Mesenchymal stem cell (in vitro differentiated cells and primary cell): ENCODE measurements around the gene SNX20.

ENCODE experiments used
- DNase-seq: peaks from one replicate; pipeline ENCODE4 v3.0.0-alpha.2; 2013
- H2AFZ ChIP-seq: one replicate; pipeline ENCODE4 v1.6.1; 2013; ENCODE audit warnings: low read depth, mild to moderate bottlenecking, control low read depth, inconsistent platforms, low read length, moderate library complexity
- H2AK5ac ChIP-seq: 2 replicates; pipeline ENCODE4 v1.6.1; 2013; ENCODE audit warnings: low read length, moderate library complexity, mild to moderate bottlenecking, inconsistent platforms; ENCODE audit not compliant: severe bottlenecking
- H2BK120ac ChIP-seq: one replicate; pipeline ENCODE4 v1.6.1; 2013; ENCODE audit warnings: low read depth, mild to moderate bottlenecking, inconsistent platforms, low read length, moderate library complexity
- H2BK12ac ChIP-seq, 2 experiments: one replicate each; pipeline ENCODE4 v1.6.1; 2013; ENCODE audit warnings: inconsistent platforms in 2 of 2, low read length in 2 of 2, mild to moderate bottlenecking in 2 of 2, moderate library complexity in 2 of 2, control low read depth in 1 of 2
- H2BK15ac ChIP-seq: one replicate; pipeline ENCODE4 v1.6.1; 2013; ENCODE audit warnings: mild to moderate bottlenecking, low read depth, inconsistent platforms; ENCODE audit not compliant: poor library complexity, severe bottlenecking
- H2BK5ac ChIP-seq: 2 replicates; pipeline ENCODE4 v1.6.1; 2013; ENCODE audit warnings: low read depth, mild to moderate bottlenecking, low read length, control low read depth, inconsistent platforms; ENCODE audit not compliant: poor library complexity, severe bottlenecking
- H3K14ac ChIP-seq, 2 experiments: one replicate each; pipeline ENCODE4 v1.6.1; 2013; ENCODE audit warnings: inconsistent platforms in 2 of 2, low read length in 2 of 2, control low read depth in 1 of 2, mild to moderate bottlenecking in 1 of 2, moderate library complexity in 1 of 2
- H3K18ac ChIP-seq, 2 experiments: one replicate each; pipeline ENCODE4 v1.6.1; 2013; ENCODE audit warnings: inconsistent platforms in 2 of 2, low read length in 2 of 2, control low read depth in 1 of 2, low read depth in 1 of 2, mild to moderate bottlenecking in 1 of 2
- H3K23ac ChIP-seq, 2 experiments: one replicate each; pipeline ENCODE4 v1.6.1; 2013; ENCODE audit warnings: inconsistent platforms in 2 of 2, low read length in 2 of 2, mild to moderate bottlenecking in 2 of 2, moderate library complexity in 2 of 2, control low read depth in 1 of 2
- H3K27ac ChIP-seq: 2 replicates; pipeline ENCODE4 v1.5.1; 2013; ENCODE audit warnings: mild to moderate bottlenecking, moderate library complexity, low read length, control low read depth, inconsistent platforms; ENCODE audit not compliant: poor library complexity, severe bottlenecking
- H3K27me3 ChIP-seq, 2 experiments: 2 replicates each; pipeline versions ENCODE4 v1.6.1 to v1.7.0; 2013; ENCODE audit warnings: low read length in 2 of 2, mild to moderate bottlenecking in 2 of 2, moderate library complexity in 2 of 2, control low read depth in 1 of 2, inconsistent platforms in 1 of 2; ENCODE audit not compliant: control insufficient read depth in 1 of 2, insufficient read depth in 1 of 2
- H3K36me3 ChIP-seq, 2 experiments: 2 replicates each; pipeline versions ENCODE4 v1.6.1 to v1.7.0; 2013; ENCODE audit warnings: low read length in 2 of 2, control low read depth in 1 of 2, inconsistent platforms in 1 of 2, low read depth in 1 of 2, mild to moderate bottlenecking in 1 of 2; ENCODE audit not compliant: insufficient read depth in 2 of 2, control insufficient read depth in 1 of 2
- H3K4ac ChIP-seq, 2 experiments: one replicate each; pipeline ENCODE4 v1.6.1; 2013; ENCODE audit warnings: inconsistent platforms in 2 of 2, low read length in 2 of 2, mild to moderate bottlenecking in 2 of 2, moderate library complexity in 2 of 2, control low read depth in 1 of 2, low read depth in 1 of 2
- H3K4me1 ChIP-seq: 2 replicates; pipeline ENCODE4 v1.6.1; 2013; ENCODE audit warnings: low read depth, low read length, control low read depth; ENCODE audit not compliant: control insufficient read depth, insufficient read depth
- H3K4me2 ChIP-seq: 2 replicates; pipeline ENCODE4 v1.6.1; 2013; ENCODE audit warnings: low read length, mild to moderate bottlenecking, inconsistent platforms; ENCODE audit not compliant: poor library complexity, severe bottlenecking
- H3K4me3 ChIP-seq, 2 experiments: 2 replicates each; pipeline versions ENCODE4 v1.5.1 to v1.7.0; 2013; ENCODE audit warnings: low read length in 2 of 2, mild to moderate bottlenecking in 2 of 2, control low read depth in 1 of 2, low read depth in 1 of 2; ENCODE audit not compliant: insufficient read depth in 1 of 2
- H3K79me1 ChIP-seq: replicated peaks from 2 replicates; pipeline ENCODE4 v1.6.1; 2013; ENCODE audit warnings: mild to moderate bottlenecking, control low read depth, low read length, inconsistent platforms; ENCODE audit not compliant: poor library complexity, severe bottlenecking
- H3K9ac ChIP-seq: 2 replicates; pipeline ENCODE4 v1.7.0; 2013; ENCODE audit warnings: mild to moderate bottlenecking, low read length, moderate library complexity
- H3K9me3 ChIP-seq: 2 replicates; pipeline ENCODE4 v1.7.0; 2013; ENCODE audit warnings: mild to moderate bottlenecking, low read length; ENCODE audit not compliant: control insufficient read depth
- H4K8ac ChIP-seq: one replicate; pipeline ENCODE4 v1.6.1; 2013; ENCODE audit warnings: inconsistent platforms, mild to moderate bottlenecking, low read length, moderate library complexity
- H4K91ac ChIP-seq: one replicate; pipeline ENCODE4 v1.6.1; 2013; ENCODE audit warnings: mild to moderate bottlenecking, low read length, inconsistent platforms
- WGBS: methylation state at CpG from one replicate; pipeline ENCODE4 v1.1.7; 2013; ENCODE audit warnings: mixed read lengths; 5-methylcytosine and 5-hydroxymethylcytosine counted together

SNX20 gene

GRCh38 chr16:50674831-50675230 is 6.3 kb downstream of the SNX20 start:
- no peak overlapping the region for H4K8ac ChIP-seq
- no peak overlapping the region for H3K18ac ChIP-seq
- H3K4me2 ChIP-seq: no peak overlapping the region
- no peak overlapping the region for H2BK15ac ChIP-seq
- no peak overlapping the region for H2AFZ ChIP-seq
- H3K36me3 ChIP-seq: no peaks in the 10 kb centered on the region
- H3K79me1 ChIP-seq: no peaks in the 10 kb centered on the region
- H3K4ac ChIP-seq: no peak overlapping the region
- H2BK120ac ChIP-seq: no peak overlapping the region
- H2BK5ac ChIP-seq: no peak overlapping the region
- H3K4me3 ChIP-seq: no peak overlapping the region
- H2BK12ac ChIP-seq: no peak overlapping the region
- 95% methylated on average over 4 of the region's 4 CpGs for WGBS
- H2AK5ac ChIP-seq: no peak overlapping the region
- no peak overlapping the region for H3K27ac ChIP-seq
- no peak overlapping the region for H3K9ac ChIP-seq
- H3K4me1 ChIP-seq: no peaks in the 10 kb centered on the region
- DNase-seq: no peak
- no peak overlapping the region for H3K23ac ChIP-seq
- H3K9me3 ChIP-seq: peaks cover 24% of the 10 kb centered on the region
- peaks cover 0 to 21% of the 10 kb centered on the region in 2 experiments for H3K27me3 ChIP-seq
- no peak overlapping the region for H3K14ac ChIP-seq
- H4K91ac ChIP-seq: no peak overlapping the region

- Histone ChIP-seq H4K8ac (no peak overlapping the region), H2AFZ (no peak overlapping the region), H3K79me1 (no peaks in the 10 kb centered on the region), H4K91ac (no peak overlapping the region), H3K27ac (no peak overlapping the region), H3K4me2 (no peak overlapping the region), H3K18ac (no peak overlapping the region), H3K4me3 (no peak overlapping the region), H3K14ac (no peak overlapping the region), H3K4me1 (no peaks in the 10 kb centered on the region), H3K36me3 (no peaks in the 10 kb centered on the region), H2BK12ac (no peak overlapping the region), H3K9ac (no peak overlapping the region), H2BK120ac (no peak overlapping the region), H2AK5ac (no peak overlapping the region), H2BK15ac (no peak overlapping the region), H3K9me3 (peaks cover 24% of the 10 kb centered on the region), H3K23ac (no peak overlapping the region), H3K4ac (no peak overlapping the region), H2BK5ac (no peak overlapping the region), H3K27me3 (peaks cover 0 to 21% of the 10 kb centered on the region in 2 experiments)
- 87% methylated on average over 66 of the region's 70 CpGs for WGBS
- no peak for DNase-seq
Observed at GRCh38 chr16:50673496-50674275, 7.4 kb downstream of the SNX20 start.

DNA sequence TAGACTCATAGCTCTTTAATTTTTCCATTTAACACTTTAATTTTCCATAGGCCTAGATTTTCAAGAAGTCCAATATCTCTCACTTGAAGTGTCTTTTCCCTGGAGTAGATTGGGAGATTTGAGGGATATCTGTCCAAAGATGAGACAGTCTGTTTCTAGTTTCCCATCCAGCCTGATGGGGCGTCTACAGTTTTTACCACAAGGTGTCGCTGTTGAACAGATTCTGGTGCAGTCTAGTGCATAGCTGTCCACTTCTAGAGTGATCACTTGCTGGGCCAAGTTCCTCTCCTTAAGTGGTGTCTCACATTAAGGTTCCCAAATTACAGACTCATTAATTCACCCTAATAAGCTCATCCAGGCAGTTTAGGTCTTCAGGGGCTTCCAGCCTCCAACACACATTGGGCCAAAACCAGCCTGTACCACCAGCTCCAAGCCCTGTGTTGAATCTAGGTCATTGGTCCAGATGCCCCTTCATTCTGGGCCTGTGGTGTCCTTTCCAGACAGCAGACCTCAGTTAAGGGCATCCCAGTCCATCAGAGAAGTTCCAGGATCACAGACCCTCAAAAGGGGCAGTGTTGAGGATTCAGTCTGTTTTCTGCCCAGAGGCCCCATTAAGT is 9.4 kb downstream of the SNX20 start:
- Histone ChIP-seq H3K79me1 (no peaks in the 10 kb centered on the region), H3K27ac (no peak overlapping the region), H3K4me2 (no peak overlapping the region), H3K9ac (no peak overlapping the region), H3K18ac (no peak overlapping the region), H2BK120ac (no peak overlapping the region), H2BK15ac (no peak overlapping the region), H2BK5ac (no peak overlapping the region), H4K91ac (no peak overlapping the region), H2AK5ac (no peak overlapping the region), H2AFZ (no peak overlapping the region), H3K27me3 (peaks cover 0 to 20% of the 10 kb centered on the region in 2 experiments), H3K9me3 (peaks cover 24% of the 10 kb centered on the region), H4K8ac (no peak overlapping the region), H3K23ac (no peak overlapping the region), H3K4ac (no peak overlapping the region), H2BK12ac (no peak overlapping the region), H3K4me1 (no peaks in the 10 kb centered on the region), H3K14ac (no peak overlapping the region), H3K4me3 (no peak overlapping the region), H3K36me3 (no peaks in the 10 kb centered on the region)
- 56% methylated on average over 2 of the region's 2 CpGs for WGBS
- peak; percentile 13 for DNase-seq

DNA sequence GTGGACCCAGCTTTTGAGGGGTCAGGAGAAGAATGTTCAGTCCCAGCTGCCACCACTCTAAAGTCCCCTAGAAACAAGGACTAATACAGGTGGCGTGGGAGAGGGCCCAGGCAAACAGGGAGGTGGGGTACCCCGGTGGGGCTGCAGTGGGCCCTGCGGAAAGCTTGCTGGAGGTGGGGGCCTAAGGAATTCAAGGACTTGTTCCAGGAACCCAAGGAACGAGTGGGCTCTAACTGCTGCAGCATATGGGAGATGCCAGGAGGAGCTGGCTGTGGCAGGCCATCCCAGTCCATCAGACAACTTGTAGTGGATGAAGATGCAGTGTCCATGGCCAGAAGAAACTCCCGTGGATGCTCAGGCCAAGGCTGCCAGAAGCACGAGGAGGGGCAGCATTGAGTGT is 10.6 kb downstream of the SNX20 start:
- no peak overlapping the region for H3K4me2 ChIP-seq
- no peak overlapping the region for H2BK120ac ChIP-seq
- H3K27ac ChIP-seq: no peak overlapping the region
- no peak overlapping the region for H3K4ac ChIP-seq
- no peak overlapping the region for H2AFZ ChIP-seq
- no peaks in the 10 kb centered on the region for H3K79me1 ChIP-seq
- no peak overlapping the region for H3K4me3 ChIP-seq
- H3K23ac ChIP-seq: no peak overlapping the region
- H4K8ac ChIP-seq: no peak overlapping the region
- H3K9me3 ChIP-seq: peaks cover 24% of the 10 kb centered on the region
- no peak for DNase-seq
- H3K9ac ChIP-seq: no peak overlapping the region
- H3K27me3 ChIP-seq: peaks cover 0 to 7% of the 10 kb centered on the region in 2 experiments
- H3K14ac ChIP-seq: no peak overlapping the region
- no peak overlapping the region for H2BK15ac ChIP-seq
- H3K36me3 ChIP-seq: no peaks in the 10 kb centered on the region
- H4K91ac ChIP-seq: no peak overlapping the region
- 71% methylated on average over 6 of the region's 6 CpGs for WGBS
- no peak overlapping the region for H2BK12ac ChIP-seq
- no peak overlapping the region for H2AK5ac ChIP-seq
- no peak overlapping the region for H3K18ac ChIP-seq
- H2BK5ac ChIP-seq: no peak overlapping the region
- H3K4me1 ChIP-seq: no peaks in the 10 kb centered on the region
